Measurements from ENCODE around the gene CCDC142. TPM values are rescaled to one million over a fixed set of nuclear protein-coding genes. Genes with fewer than 3 reads are reported as not detected.

Gene CCDC142
- total and polyA plus RNA-seq, 9 of the 15 experiments (the other 6 are each of a cell fraction or from before 2014, with no cell fraction given): 0.55 to 11.7 (median 7.2) TPM

DNA sequence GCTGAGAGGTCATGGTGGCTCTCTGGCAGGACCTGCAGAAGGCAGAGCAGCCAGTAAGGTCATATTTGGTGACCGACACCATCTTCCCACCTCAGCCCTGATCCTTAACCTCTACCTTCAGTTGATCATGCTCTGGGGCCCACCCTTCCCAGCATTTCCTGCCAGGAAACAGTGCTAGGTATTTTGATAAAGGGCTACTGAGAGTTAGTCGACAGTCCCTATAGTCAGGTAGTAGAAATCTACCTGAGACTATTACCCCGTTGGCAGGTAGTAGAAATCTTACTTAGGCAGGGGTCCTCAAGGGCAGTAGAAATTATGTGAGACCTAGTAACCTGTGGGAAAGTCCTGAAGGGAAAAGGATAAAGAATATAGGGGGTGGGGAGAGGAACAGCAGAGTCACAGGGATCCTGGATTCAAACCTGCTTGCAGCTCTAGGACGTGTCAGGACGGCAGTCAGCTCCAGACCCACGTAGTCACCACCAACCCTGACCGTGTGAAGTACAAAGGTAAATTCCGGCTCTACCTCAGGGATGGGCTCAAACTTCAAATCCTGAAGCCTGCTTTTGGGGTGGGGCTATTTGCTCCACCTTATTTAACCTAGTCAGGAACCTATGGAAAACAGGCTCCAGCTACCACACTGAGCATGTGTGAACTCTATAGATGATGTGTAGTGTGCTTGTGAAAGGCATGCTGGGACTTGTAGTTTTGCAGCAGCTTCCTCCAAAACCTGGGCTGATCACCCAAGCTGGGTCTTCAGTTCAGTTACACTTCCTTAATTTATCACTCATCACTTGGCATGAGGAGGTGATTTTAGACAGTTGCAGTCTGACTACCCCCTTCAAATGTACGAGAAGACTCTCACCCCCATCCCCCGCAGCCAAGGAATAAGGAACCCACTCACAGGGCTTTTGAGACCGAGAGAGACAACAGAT lies 43.2 kb upstream of the CCDC142 start, which contains the start of gene DQX1 (continued):
- TF ChIP-seq THAP12 (CRISPR knock-in tag; IDR thresholded peaks at IDR 0.05) (no peak), RBBP5 (IDR thresholded peaks at IDR 0.05; ENCODE audit: borderline replicate concordance, insufficient read depth, low read length, poor library complexity, severe bottlenecking) (no peak), HNRNPUL1 (IDR thresholded peaks at IDR 0.05; ENCODE audit: low read length) (no peak), NR2C1 (IDR thresholded peaks at IDR 0.05) (peak; percentile 76), NR2C1 (tag; IDR thresholded peaks at IDR 0.05) (peak; percentile 83), CREB1 (IDR thresholded peaks at IDR 0.05) (peak; percentile 64; the same call in 1 of the 2 replicates), CREB1 (CRISPR knock-in tag; IDR thresholded peaks at IDR 0.05) (0 out of 2 replicates have a peak, but pooled peaks have one; percentile 28), FOXK1 (CRISPR knock-in tag; IDR thresholded peaks at IDR 0.05; ENCODE audit: borderline replicate concordance) (no peak), RHOXF2B (CRISPR knock-in tag; conservative IDR thresholded peaks at IDR 0.05) (no peak), DACH1 (IDR thresholded peaks at IDR 0.05; ENCODE audit: partially characterized antibody) (no peak), POLR2AphosphoS5 (IDR thresholded peaks at IDR 0.05; ENCODE audit: control insufficient read depth, insufficient read depth, low read depth, low read length) (peak; percentile 45; the same call in 1 of the 2 replicates), CBX5 (IDR thresholded peaks at IDR 0.05; ENCODE audit: borderline replicate concordance, low read depth) (0 out of 2 replicates have a peak, but pooled peaks have one; percentile 58), WHSC1 (IDR thresholded peaks at IDR 0.05; ENCODE audit: low read length) (no peak), ATF1 (CRISPR knock-in tag; IDR thresholded peaks at IDR 0.05) (no peak), ATF1 (tag; IDR thresholded peaks at IDR 0.05) (peak; percentile 69), ZNF766 (CRISPR knock-in tag; conservative IDR thresholded peaks at IDR 0.05) (0 out of 2 replicates have a peak, but pooled peaks have one; percentile 37), BHLHE40 (IDR thresholded peaks at IDR 0.05; ENCODE audit: low read length) (0 out of 2 replicates have a peak, but pooled peaks have one; percentile 5), TRIM28 (IDR thresholded peaks at IDR 0.05) (peak; percentile 97), NCOR1 (IDR thresholded peaks at IDR 0.05) (no peak), DPF2 (IDR thresholded peaks at IDR 0.05) (no peak), ZNF707 (CRISPR knock-in tag; conservative IDR thresholded peaks at IDR 0.05) (no peak), ILF3 (IDR thresholded peaks at IDR 0.05; ENCODE audit: borderline replicate concordance) (peak; percentile 67; the same call in 1 of the 2 replicates), TCF15 (CRISPR knock-in tag; IDR thresholded peaks at IDR 0.05) (no peak), ZFP36 (IDR thresholded peaks at IDR 0.05; ENCODE audit: low read depth, low read length, partially characterized antibody) (no peak), ZNF717 (CRISPR knock-in tag; IDR thresholded peaks at IDR 0.05) (no peak)
- TF ChIP-seq, protein P1, sequence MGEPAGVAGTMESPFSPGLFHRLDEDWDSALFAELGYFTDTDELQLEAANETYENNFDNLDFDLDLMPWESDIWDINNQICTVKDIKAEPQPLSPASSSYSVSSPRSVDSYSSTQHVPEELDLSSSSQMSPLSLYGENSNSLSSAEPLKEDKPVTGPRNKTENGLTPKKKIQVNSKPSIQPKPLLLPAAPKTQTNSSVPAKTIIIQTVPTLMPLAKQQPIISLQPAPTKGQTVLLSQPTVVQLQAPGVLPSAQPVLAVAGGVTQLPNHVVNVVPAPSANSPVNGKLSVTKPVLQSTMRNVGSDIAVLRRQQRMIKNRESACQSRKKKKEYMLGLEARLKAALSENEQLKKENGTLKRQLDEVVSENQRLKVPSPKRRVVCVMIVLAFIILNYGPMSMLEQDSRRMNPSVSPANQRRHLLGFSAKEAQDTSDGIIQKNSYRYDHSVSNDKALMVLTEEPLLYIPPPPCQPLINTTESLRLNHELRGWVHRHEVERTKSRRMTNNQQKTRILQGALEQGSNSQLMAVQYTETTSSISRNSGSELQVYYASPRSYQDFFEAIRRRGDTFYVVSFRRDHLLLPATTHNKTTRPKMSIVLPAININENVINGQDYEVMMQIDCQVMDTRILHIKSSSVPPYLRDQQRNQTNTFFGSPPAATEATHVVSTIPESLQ (CRISPR knock-in tag; IDR thresholded peaks at IDR 0.05): 0 out of 2 replicates have a peak, but pooled peaks have one; percentile 43

Measured in K562 (cell line).